ENCODE measurements around the gene RAD17.
A peak's percentile ranks its signal among the peaks of the same experiment; 100 is the strongest.

GRCh38 chr5:69414885-69415583, 45.4 kb downstream of the RAD17 start, which contains the start of gene MARVELD2:
- TF ChIP-seq CTCF (optimal IDR thresholded peaks at IDR 0.05 in 1 of 3, IDR thresholded peaks at IDR 0.05 in 1 of 3, conservative IDR thresholded peaks at IDR 0.05 in 1 of 3; ENCODE audit: extremely low read depth in 1 of 3, insufficient read depth in 2 of 3, low read length in 3 of 3): peak; percentile 21 to 69 (median 58)
- no peak for TF ChIP-seq EZH2 (IDR thresholded peaks at IDR 0.05; ENCODE audit: low read length)

All from keratinocyte (primary cell).